Putamen (tissue), 1 donor: ENCODE data around the gene GALNT5.
"Not testable (repeated sequence)": the region's sequence is repeated elsewhere in the genome, so short reads cannot be mapped to it uniquely, and the experiment has no call there.

Experiments used
- DNase-seq: peaks from one replicate; pipeline ENCODE4 v3.0.0-alpha.2; 2016; ENCODE audit warnings: low spot score

The GALNT5 gene

GRCh38 chr2:157257312-157258252, at the start of gene GALNT5:
Gene GALNT5 (plus strand): TSS chr2:157257705. CDS start chr2:157258083, 378 bp downstream.
- no peak for DNase-seq

GRCh38 chr2:157216286-157216965, 41.1 kb upstream of the GALNT5 start:
- no peak for DNase-seq

GRCh38 chr2:157217409-157217808, 40.1 kb upstream of the GALNT5 start:
- no peak for DNase-seq

- DNase-seq, result no peak
Measured at GRCh38 chr2:157218911-157219310, 38.6 kb upstream of the GALNT5 start.

- no peak for DNase-seq
Measured at GRCh38 chr2:157220502-157220901, 37.0 kb upstream of the GALNT5 start.

- DNase-seq, result no peak
Measured at GRCh38 chr2:157221394-157221988, 36.0 kb upstream of the GALNT5 start.

- DNase-seq, result no peak
Measured at GRCh38 chr2:157223624-157224205, 33.8 kb upstream of the GALNT5 start.

- DNase-seq, result not testable (repeated sequence)
Measured at GRCh38 chr2:157224448-157224847, 33.1 kb upstream of the GALNT5 start.

- DNase-seq, result no peak
Measured at GRCh38 chr2:157227592-157227991, 29.9 kb upstream of the GALNT5 start.

GRCh38 chr2:157228946-157229345, 28.6 kb upstream of the GALNT5 start:
- no peak for DNase-seq

GRCh38 chr2:157229572-157229971, 27.9 kb upstream of the GALNT5 start:
- DNase-seq, result no peak

GRCh38 chr2:157231476-157231875, 26.0 kb upstream of the GALNT5 start:
- no peak for DNase-seq

GRCh38 chr2:157233506-157233905, 24.0 kb upstream of the GALNT5 start:
- no peak for DNase-seq

- DNase-seq, result no peak
Measured at GRCh38 chr2:157236404-157236803, 21.1 kb upstream of the GALNT5 start.

- no peak for DNase-seq
Measured at GRCh38 chr2:157238296-157238695, 19.2 kb upstream of the GALNT5 start.

GRCh38 chr2:157244691-157245090, 12.8 kb upstream of the GALNT5 start:
- no peak for DNase-seq

GRCh38 chr2:157245144-157245840, 12.2 kb upstream of the GALNT5 start:
- no peak for DNase-seq

- DNase-seq, result no peak
Measured at GRCh38 chr2:157245846-157246764, 11.4 kb upstream of the GALNT5 start.

GRCh38 chr2:157246765-157247407, 10.6 kb upstream of the GALNT5 start:
- no peak for DNase-seq

GRCh38 chr2:157250836-157251235, 6.7 kb upstream of the GALNT5 start:
- no peak for DNase-seq
